CD4-positive, alpha-beta T cell (primary cell): ENCODE data around the gene SPNS3. TPM values are rescaled to one million over a fixed set of nuclear protein-coding genes. Genes with fewer than 3 reads are reported as not detected.

Experiments
- ATAC-seq: fragments of 200-7000 bp; cut with Tn5 transposase; one replicate; pipeline ENCODE4 v1.10.0; 2022; ENCODE audit warnings: mild to moderate bottlenecking; ENCODE audit not compliant: poor library complexity
- CTCF ChIA-PET: fragments of 350-600 bp; sonication (Branson Sonifier 250); formaldehyde crosslinking; loops from one replicate; lab custom pipeline; 2021; ENCODE audit warnings: antibody characterized with exemption, inconsistent platforms; lab: Charles Lee
- POLR2A ChIA-PET: fragments of 350-600 bp; sonication (Branson Sonifier 250); formaldehyde crosslinking; loops from one replicate; lab custom pipeline; 2021; ENCODE audit warnings: antibody characterized with exemption, inconsistent platforms; lab: Charles Lee
- DNase-seq, 14 experiments: peaks; one replicate each; pipeline ENCODE4 v3.0.0-alpha.2; 2013 to 2020; ENCODE audit warnings: mixed read lengths in 2 of 14
- H3K27ac ChIP-seq, 2 donors: one replicate each; pipeline versions ENCODE4 v1.5.1 to v1.7.0; 2013; ENCODE audit warnings: low read length in 2 of 2, low read depth in 1 of 2, mild to moderate bottlenecking in 1 of 2
- H3K27me3 ChIP-seq, 2 experiments: 1 replicate in 1 of 2; 2 replicates in 1 of 2; pipeline versions ENCODE4 v1.6.1 to v1.7.0; 2013; ENCODE audit warnings: low read length in 2 of 2, control low read depth in 1 of 2, mild to moderate bottlenecking in 1 of 2, moderate library complexity in 1 of 2; ENCODE audit not compliant: insufficient read depth in 2 of 2, control insufficient read depth in 1 of 2
- H3K36me3 ChIP-seq: one replicate; pipeline ENCODE4 v1.6.1; 2013; ENCODE audit warnings: low read length, control low read depth; ENCODE audit not compliant: insufficient read depth
- H3K4me1 ChIP-seq: one replicate; pipeline ENCODE4 v1.6.1; 2013; ENCODE audit warnings: low read length, control low read depth; ENCODE audit not compliant: insufficient read depth
- H3K4me3 ChIP-seq: one replicate; pipeline ENCODE4 v1.5.1; 2013; ENCODE audit warnings: mild to moderate bottlenecking, low read length, moderate library complexity
- H3K9me3 ChIP-seq, 2 experiments: 1 replicate in 1 of 2; 2 replicates in 1 of 2; pipeline versions ENCODE4 v1.6.1 to v1.7.0; 2013; ENCODE audit warnings: low read length in 2 of 2, mild to moderate bottlenecking in 2 of 2, control low read depth in 1 of 2, moderate library complexity in 1 of 2; ENCODE audit not compliant: control insufficient read depth in 1 of 2, insufficient read depth in 1 of 2
- H3K27ac Mint-ChIP-seq: one replicate; pipeline ENCODE4 v1.8.0; 2020; ENCODE audit warnings: mixed read lengths
- H3K27me3 Mint-ChIP-seq: one replicate; pipeline ENCODE4 v1.8.0; 2021; ENCODE audit warnings: mixed read lengths
- H3K36me3 Mint-ChIP-seq: one replicate; pipeline ENCODE4 v1.8.0; 2021; ENCODE audit warnings: low read depth, mixed read lengths
- H3K4me1 Mint-ChIP-seq: one replicate; pipeline ENCODE4 v1.8.0; 2021; ENCODE audit warnings: low read depth, mixed read lengths
- H3K4me3 Mint-ChIP-seq: one replicate; pipeline ENCODE4 v1.8.0; 2020; ENCODE audit warnings: mild to moderate bottlenecking, mixed read lengths
- H3K9me3 Mint-ChIP-seq: one replicate; pipeline ENCODE4 v1.8.0; 2020; ENCODE audit warnings: mixed read lengths
- CTCF ChIP-seq: fragments of 200-600 bp; IDR thresholded peaks from one replicate; pipeline ENCODE4 v1.8.0; 2022; ENCODE audit warnings: antibody characterized with exemption, mild to moderate bottlenecking
- intact Hi-C, 2 experiments: fragments of 100-400 bp; cut with DNase I in 1 of 2; cut with micrococcal nuclease in 1 of 2; formaldehyde crosslinking; loops; one replicate each; pipeline versions ENCODE4 v1.15.1 to v1.9.0; 2023 to 2025; cut with DNase I, micrococcal nuclease
- total RNA-seq, 174 experiments: library from RNA in 2 of 174; stranded (reverse) in 2 of 174; gene quantifications; one replicate each; pipeline ENCODE4 v1.2.3 and lab custom pipeline; 2021 to 2026

The SPNS3 gene
- total RNA-seq, 2 experiments from 2014 or later = 2.3 to 2.5 TPM

- Histone ChIP-seq H3K4me3 (no peak overlapping the region), H3K36me3 (no peaks in the 10 kb centered on the region), H3K27me3 (no peaks in the 10 kb centered on the region), H3K4me1 (no peaks in the 10 kb centered on the region), H3K27ac (no peak overlapping the region), H3K9me3 (no peaks in the 10 kb centered on the region)
- DNase-seq = no peak
- Mint-ChIP-seq H3K4me1 (no peaks in the 10 kb centered on the region), H3K27ac (no peak overlapping the region), H3K36me3 (no peaks in the 10 kb centered on the region), H3K9me3 (no peaks in the 10 kb centered on the region), H3K4me3 (no peak overlapping the region), H3K27me3 (no peaks in the 10 kb centered on the region)
- intact Hi-C loops = no loop called here
- no peak for ATAC-seq
- ChIA-PET CTCF (interaction anchor here (0.6 kb wide), 1 partner anchor 290 kb away, joined by 3 read pairs; no protein-coding TSS in a partner anchor), POLR2A (no interaction called here)
- no peak for TF ChIP-seq CTCF
These were observed 44.7 kb upstream of the SPNS3 start for GRCh38 chr17:4389079-4389478.

- Histone ChIP-seq H3K27ac (no peak overlapping the region), H3K9me3 (no peaks in the 10 kb centered on the region), H3K4me3 (no peak overlapping the region), H3K27me3 (no peaks in the 10 kb centered on the region), H3K4me1 (peaks cover 21% of the 10 kb centered on the region), H3K36me3 (no peaks in the 10 kb centered on the region)
- intact Hi-C loops = no loop called here
- no peaks in the 10 kb centered on the region for H3K9me3 Mint-ChIP-seq
- H3K36me3 Mint-ChIP-seq = no peaks in the 10 kb centered on the region
- TF ChIP-seq CTCF = no peak
- ATAC-seq = no peak
- POLR2A ChIA-PET = no interaction called here
- H3K4me3 Mint-ChIP-seq = no peak overlapping the region
- no peaks in the 10 kb centered on the region for H3K27me3 Mint-ChIP-seq
- no peak for DNase-seq
- CTCF ChIA-PET = no interaction called here
- H3K27ac Mint-ChIP-seq = no peak overlapping the region
- peaks cover 8% of the 10 kb centered on the region for H3K4me1 Mint-ChIP-seq
These were observed 39.9 kb upstream of the SPNS3 start for GRCh38 chr17:4393806-4394205.

GRCh38 chr17:4394208-4395110 is 39.3 kb upstream of the SPNS3 start:
- no peak for ATAC-seq
- Mint-ChIP-seq H3K9me3 (no peaks in the 10 kb centered on the region), H3K27me3 (no peaks in the 10 kb centered on the region), H3K36me3 (no peaks in the 10 kb centered on the region), H3K4me1 (peaks cover 8% of the 10 kb centered on the region), H3K27ac (no peak overlapping the region), H3K4me3 (no peak overlapping the region)
- no peaks in the 10 kb centered on the region for H3K36me3 ChIP-seq
- TF ChIP-seq CTCF = no peak
- no peak overlapping the region for H3K27ac ChIP-seq
- ChIA-PET POLR2A (no interaction called here), CTCF (no interaction called here)
- H3K27me3 ChIP-seq = no peaks in the 10 kb centered on the region
- H3K4me3 ChIP-seq = no peak overlapping the region
- H3K4me1 ChIP-seq = peaks cover 21% of the 10 kb centered on the region
- no peaks in the 10 kb centered on the region for H3K9me3 ChIP-seq
- no peak for DNase-seq
- intact Hi-C loops = no loop called here
